GM23248 (cell line): ENCODE measurements around the gene RNF11.

Experiments
- EZH2 ChIP-seq: fragments of 200-600 bp; sonication (generic); IDR thresholded peaks from 2 replicates; pipeline ENCODE4 v1.6.1; 2018; ENCODE audit warnings: antibody characterized with exemption, mild to moderate bottlenecking; ENCODE audit not compliant: insufficient read depth, poor library complexity, severe bottlenecking
- EZH2phosphoT487 ChIP-seq: fragments of 200-600 bp; sonication (generic); IDR thresholded peaks from 2 replicates; pipeline ENCODE4 v1.6.1; 2018; ENCODE audit warnings: antibody characterized with exemption, moderate library complexity, mild to moderate bottlenecking, low read depth; ENCODE audit not compliant: insufficient read depth

GRCh38 chr1:51189421-51190073 lies 46.5 kb upstream of the RNF11 start:
- no peak for TF ChIP-seq EZH2
- no peak for TF ChIP-seq EZH2phosphoT487
